ENCODE results near the gene LBH. TPM values are rescaled to one million over a fixed set of nuclear protein-coding genes. Genes with fewer than 3 reads are reported as not detected.

Gene LBH
- total and polyA plus RNA-seq, 2 donors (not counting 3 experiments of a cell fraction or from before 2014, with no cell fraction given) = 5.3 to 5.5 TPM

DNA sequence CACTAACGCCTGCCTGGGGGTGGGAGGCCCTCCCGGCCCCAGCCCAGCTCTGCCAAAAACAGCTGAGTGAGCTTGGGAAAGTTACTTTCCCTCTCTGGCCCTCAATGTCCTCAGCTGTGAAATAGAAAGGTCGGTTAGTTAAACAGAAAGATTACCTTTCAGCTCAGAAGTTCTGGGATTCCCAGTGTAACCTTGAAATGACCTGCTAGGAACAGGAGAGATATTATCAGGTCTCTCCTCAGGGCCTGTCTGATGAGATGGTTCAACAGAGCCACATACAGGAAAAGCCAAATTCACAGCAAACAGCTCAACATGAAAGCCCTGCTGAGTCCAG is 68.8 kb downstream of the LBH start:
- CTCF ChIA-PET = no interaction called here
- Histone ChIP-seq H3K36me3 (ENCODE audit: control insufficient read depth in 2 of 2, extremely low read depth in 1 of 2, insufficient read depth in 2 of 2, low read length in 2 of 2) (no peaks in the 10 kb centered on the region), H4K20me1 (replicated peaks; ENCODE audit: control insufficient read depth, extremely low read depth, insufficient read depth, low read length) (no peaks in the 10 kb centered on the region), H3K9me3 (replicated peaks; ENCODE audit: control insufficient read depth, insufficient read depth, low read length) (no peaks in the 10 kb centered on the region), H3K27ac (ENCODE audit: insufficient read depth, low read depth, low read length) (no peak overlapping the region), H3K9me1 (replicated peaks; ENCODE audit: control insufficient read depth, extremely low read depth, insufficient read depth, low read length) (no peaks in the 10 kb centered on the region), H2AFZ (ENCODE audit: low read depth, low read length) (no peak overlapping the region), H3K9ac (replicated peaks; ENCODE audit: extremely low read depth, insufficient read depth, low read length) (no peak overlapping the region), H3K4me3 (replicated peaks in 1 of 3; ENCODE audit: insufficient read depth in 1 of 3, low read depth in 1 of 3, low read length in 3 of 3) (no peak overlapping the region), H3K4me1 (ENCODE audit: control insufficient read depth, extremely low read depth, insufficient read depth, low read length) (no peaks in the 10 kb centered on the region), H3K27me3 (ENCODE audit: control insufficient read depth in 2 of 2, insufficient read depth in 2 of 2, low read length in 2 of 2) (no peaks in the 10 kb centered on the region), H3K4me2 (ENCODE audit: insufficient read depth, low read length) (no peak overlapping the region), H3K79me2 (ENCODE audit: control insufficient read depth, insufficient read depth, low read length) (no peaks in the 10 kb centered on the region)
- no peak for DNase-seq (ENCODE audit: low read depth, low spot score)
- TF ChIP-seq POLR2A (IDR thresholded peaks at IDR 0.05; ENCODE audit: low read depth, low read length) = no peak
- intact Hi-C loops (cut with micrococcal nuclease) = no loop called here
- FAIRE-seq = no peak
- POLR2A ChIA-PET = no interaction called here
- BruUV-seq (replicated peaks) = no TSS peak
- dilution Hi-C loops (cut with MboI; ENCODE audit: extremely low pct_ligation_motif_present, low sequenced_read_pairs) = no loop called here

DNA sequence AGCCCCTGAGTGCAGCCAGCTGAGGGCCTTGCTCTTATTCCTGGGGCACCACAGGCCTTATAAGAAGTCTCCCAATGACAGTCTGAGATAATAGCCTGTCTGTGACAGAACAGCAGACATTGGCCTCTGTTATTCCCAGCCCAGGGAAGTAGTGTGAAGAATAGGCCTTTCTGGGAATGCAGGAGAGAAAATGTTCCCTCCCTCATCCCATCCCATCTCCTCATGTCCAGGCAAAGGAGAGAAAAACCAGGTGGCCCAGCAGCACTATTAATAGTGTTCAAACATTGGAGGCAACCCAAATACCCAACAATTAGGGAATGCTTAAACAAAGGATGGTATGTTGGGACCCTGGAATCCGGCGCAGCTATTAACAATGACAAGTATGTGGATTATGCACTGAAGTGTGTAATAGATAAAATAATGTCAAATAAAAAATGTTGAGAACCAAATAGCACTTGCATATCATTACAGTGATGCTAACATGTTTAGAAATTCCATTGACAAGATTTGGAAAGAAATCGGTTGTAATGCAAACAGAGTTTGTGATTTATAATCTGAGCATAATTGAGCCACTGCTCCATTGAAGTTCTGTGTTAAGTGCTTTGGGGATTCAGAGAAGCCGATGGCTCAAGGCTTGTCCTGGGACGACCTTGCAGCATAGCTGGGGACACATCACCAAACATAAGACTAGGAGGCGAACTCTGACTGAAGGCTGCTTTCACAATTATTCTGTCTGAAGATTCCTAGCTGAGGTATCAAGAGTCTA is 69.3 kb downstream of the LBH start:
- DNase-seq (ENCODE audit: low read depth, low spot score) = no peak
- H3K79me2 ChIP-seq (ENCODE audit: control insufficient read depth, insufficient read depth, low read length) = no peaks in the 10 kb centered on the region
- H3K36me3 ChIP-seq (ENCODE audit: control insufficient read depth in 2 of 2, extremely low read depth in 1 of 2, insufficient read depth in 2 of 2, low read length in 2 of 2) = no peaks in the 10 kb centered on the region
- no peak overlapping the region for H3K4me2 ChIP-seq (ENCODE audit: insufficient read depth, low read length)
- FAIRE-seq = no peak
- ChIA-PET CTCF (no interaction called here), POLR2A (no interaction called here)
- no TSS peak for BruUV-seq (replicated peaks)
- dilution Hi-C loops (cut with MboI; ENCODE audit: extremely low pct_ligation_motif_present, low sequenced_read_pairs) (no loop called here), intact Hi-C loops (cut with micrococcal nuclease) (no loop called here)
- H3K4me1 ChIP-seq (ENCODE audit: control insufficient read depth, extremely low read depth, insufficient read depth, low read length) = no peaks in the 10 kb centered on the region
- H3K4me3 ChIP-seq (replicated peaks in 1 of 3; ENCODE audit: insufficient read depth in 1 of 3, low read depth in 1 of 3, low read length in 3 of 3) = no peak overlapping the region
- H3K9ac ChIP-seq (replicated peaks; ENCODE audit: extremely low read depth, insufficient read depth, low read length) = no peak overlapping the region
- no peaks in the 10 kb centered on the region for H3K27me3 ChIP-seq (ENCODE audit: control insufficient read depth in 2 of 2, insufficient read depth in 2 of 2, low read length in 2 of 2)
- H4K20me1 ChIP-seq (replicated peaks; ENCODE audit: control insufficient read depth, extremely low read depth, insufficient read depth, low read length) = no peaks in the 10 kb centered on the region
- TF ChIP-seq, protein P1, sequence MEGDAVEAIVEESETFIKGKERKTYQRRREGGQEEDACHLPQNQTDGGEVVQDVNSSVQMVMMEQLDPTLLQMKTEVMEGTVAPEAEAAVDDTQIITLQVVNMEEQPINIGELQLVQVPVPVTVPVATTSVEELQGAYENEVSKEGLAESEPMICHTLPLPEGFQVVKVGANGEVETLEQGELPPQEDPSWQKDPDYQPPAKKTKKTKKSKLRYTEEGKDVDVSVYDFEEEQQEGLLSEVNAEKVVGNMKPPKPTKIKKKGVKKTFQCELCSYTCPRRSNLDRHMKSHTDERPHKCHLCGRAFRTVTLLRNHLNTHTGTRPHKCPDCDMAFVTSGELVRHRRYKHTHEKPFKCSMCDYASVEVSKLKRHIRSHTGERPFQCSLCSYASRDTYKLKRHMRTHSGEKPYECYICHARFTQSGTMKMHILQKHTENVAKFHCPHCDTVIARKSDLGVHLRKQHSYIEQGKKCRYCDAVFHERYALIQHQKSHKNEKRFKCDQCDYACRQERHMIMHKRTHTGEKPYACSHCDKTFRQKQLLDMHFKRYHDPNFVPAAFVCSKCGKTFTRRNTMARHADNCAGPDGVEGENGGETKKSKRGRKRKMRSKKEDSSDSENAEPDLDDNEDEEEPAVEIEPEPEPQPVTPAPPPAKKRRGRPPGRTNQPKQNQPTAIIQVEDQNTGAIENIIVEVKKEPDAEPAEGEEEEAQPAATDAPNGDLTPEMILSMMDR (IDR thresholded peaks at IDR 0.05; ENCODE audit: extremely low read depth in 1 of 2, insufficient read depth in 1 of 2, low read depth in 1 of 2, low read length in 2 of 2) = no peak
- TF ChIP-seq JUN (IDR thresholded peaks at IDR 0.05; ENCODE audit: borderline replicate concordance, insufficient read depth, insufficient read length, low read depth) = no peak
- TF ChIP-seq GATA2 (IDR thresholded peaks at IDR 0.05; ENCODE audit: insufficient read depth, insufficient read length, low read depth, low read length) = no peak
- no peak for TF ChIP-seq POLR2A (IDR thresholded peaks at IDR 0.05; ENCODE audit: low read depth, low read length)
- no peak for TF ChIP-seq POLR2AphosphoS5 (IDR thresholded peaks at IDR 0.05; ENCODE audit: insufficient read depth, low read depth, low read length)
- TF ChIP-seq, protein P2, sequence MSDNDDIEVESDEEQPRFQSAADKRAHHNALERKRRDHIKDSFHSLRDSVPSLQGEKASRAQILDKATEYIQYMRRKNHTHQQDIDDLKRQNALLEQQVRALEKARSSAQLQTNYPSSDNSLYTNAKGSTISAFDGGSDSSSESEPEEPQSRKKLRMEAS (IDR thresholded peaks at IDR 0.05; ENCODE audit: insufficient read depth, insufficient read length) = no peak
- TF ChIP-seq EZH2 (IDR thresholded peaks at IDR 0.05; ENCODE audit: borderline replicate concordance, low read depth, low read length, severe bottlenecking) = no peak
- TF ChIP-seq FOS (IDR thresholded peaks at IDR 0.05; ENCODE audit: borderline replicate concordance, insufficient read depth, low read length) = no peak
- TF ChIP-seq MYC (IDR thresholded peaks at IDR 0.05; ENCODE audit: low read depth, low read length) = no peak
- no peak overlapping the region for H3K27ac ChIP-seq (ENCODE audit: insufficient read depth, low read depth, low read length)
- no peaks in the 10 kb centered on the region for H3K9me3 ChIP-seq (replicated peaks; ENCODE audit: control insufficient read depth, insufficient read depth, low read length)
- no peak overlapping the region for H2AFZ ChIP-seq (ENCODE audit: low read depth, low read length)
- no peaks in the 10 kb centered on the region for H3K9me1 ChIP-seq (replicated peaks; ENCODE audit: control insufficient read depth, extremely low read depth, insufficient read depth, low read length)

All from endothelial cell of umbilical vein (primary cell).